Vagina (tissue), 2 donors: Measurements from ENCODE around the gene CETP.

Experiments
- POLR2A ChIP-seq, 2 donors: fragments of 450-650 bp; IDR thresholded peaks; one replicate each; pipeline ENCODE4 v1.6.1; 2017; ENCODE audit warnings: antibody characterized with exemption in 2 of 2, mild to moderate bottlenecking in 2 of 2, moderate library complexity in 2 of 2
- POLR2AphosphoS5 ChIP-seq, 2 donors: sonication (generic); formaldehyde crosslinking; IDR thresholded peaks; one replicate each; pipeline ENCODE4 v1.9.0; 2017; ENCODE audit warnings: antibody characterized with exemption in 2 of 2, mild to moderate bottlenecking in 2 of 2, low read depth in 1 of 2; ENCODE audit not compliant: insufficient read depth in 1 of 2

DNA sequence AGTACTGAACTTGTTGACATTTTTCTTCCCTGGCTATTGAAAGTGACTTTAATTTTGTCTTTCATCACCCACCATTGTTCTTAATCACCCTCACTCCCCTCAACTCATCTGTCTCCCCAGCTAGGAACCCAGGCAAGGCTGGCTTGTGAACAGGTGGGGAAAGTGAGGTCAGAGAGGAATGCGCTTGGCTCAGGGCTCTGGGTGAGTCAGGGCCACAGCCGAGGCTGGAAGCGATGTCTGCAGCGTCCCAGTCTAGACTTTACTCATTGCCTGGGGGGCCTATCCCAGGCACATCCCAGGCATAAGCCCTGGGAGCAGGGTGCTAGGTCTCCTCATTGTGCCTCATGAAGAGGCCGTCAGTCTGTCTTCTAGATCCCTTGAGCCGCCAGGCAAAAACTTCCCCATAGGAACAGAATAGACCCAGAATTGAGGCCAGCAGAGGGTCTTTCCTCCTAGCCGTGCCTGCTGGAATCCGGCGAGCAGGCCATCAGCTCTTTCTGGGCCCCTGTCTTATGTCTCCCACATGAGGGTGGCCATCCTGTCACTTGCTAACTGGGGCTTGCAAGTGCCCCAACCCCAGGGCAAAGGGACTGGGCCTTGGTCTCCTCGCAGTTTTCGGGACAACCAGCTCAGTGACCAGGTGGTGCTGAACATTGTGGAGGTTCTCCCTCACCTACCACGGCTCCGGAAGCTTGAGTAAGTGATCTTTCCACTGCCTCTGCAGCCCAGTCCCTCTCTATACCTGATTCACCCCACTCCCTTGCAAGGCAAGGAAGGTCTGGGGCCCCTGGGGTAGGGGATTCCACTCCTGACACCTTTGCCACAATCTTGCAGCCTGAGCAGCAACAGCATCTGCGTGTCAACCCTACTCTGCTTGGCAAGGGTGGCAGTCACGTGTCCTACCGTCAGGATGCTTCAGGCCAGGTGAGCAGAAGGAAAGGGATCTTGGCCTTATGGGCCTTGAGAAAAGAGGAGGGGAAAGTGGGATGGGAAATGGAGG lies 67.7 kb downstream of the CETP start:
- no peak for TF ChIP-seq POLR2A (IDR thresholded peaks at IDR 0.05)
- no peak for TF ChIP-seq POLR2AphosphoS5 (IDR thresholded peaks at IDR 0.05; ENCODE audit: insufficient read depth in 1 of 2, low read depth in 1 of 2)
